HG02759 (cell line): ENCODE results near the gene PRKCE.

Experiments used
- ATAC-seq: cut with Tn5 transposase; IDR thresholded peaks from one replicate; pipeline ENCODE4 v1.9.1; 2021; ENCODE audit warnings: mild to moderate bottlenecking, moderate library complexity; ENCODE audit not compliant: unreplicated experiment

Gene PRKCE

DNA sequence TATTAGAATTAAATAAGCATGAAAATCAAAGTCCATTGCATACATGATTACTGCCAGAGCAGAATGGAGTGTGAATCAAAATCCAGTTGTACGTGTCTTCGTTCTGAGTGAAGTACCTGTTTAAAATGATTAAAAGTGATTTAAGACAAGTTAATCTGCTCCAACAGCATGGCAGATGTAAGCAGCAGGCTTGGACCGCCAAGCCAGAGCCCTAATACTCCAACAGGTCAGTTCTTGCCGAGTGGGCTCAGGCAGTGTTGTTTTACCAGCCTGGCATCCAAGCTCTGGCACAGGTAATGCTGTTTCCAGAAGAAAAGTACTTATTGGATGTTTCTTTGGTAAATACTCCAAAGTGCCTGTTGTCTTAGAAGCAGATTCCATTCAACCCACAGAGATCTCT, 474.3 kb downstream of the PRKCE start:
- no peak for ATAC-seq

DNA sequence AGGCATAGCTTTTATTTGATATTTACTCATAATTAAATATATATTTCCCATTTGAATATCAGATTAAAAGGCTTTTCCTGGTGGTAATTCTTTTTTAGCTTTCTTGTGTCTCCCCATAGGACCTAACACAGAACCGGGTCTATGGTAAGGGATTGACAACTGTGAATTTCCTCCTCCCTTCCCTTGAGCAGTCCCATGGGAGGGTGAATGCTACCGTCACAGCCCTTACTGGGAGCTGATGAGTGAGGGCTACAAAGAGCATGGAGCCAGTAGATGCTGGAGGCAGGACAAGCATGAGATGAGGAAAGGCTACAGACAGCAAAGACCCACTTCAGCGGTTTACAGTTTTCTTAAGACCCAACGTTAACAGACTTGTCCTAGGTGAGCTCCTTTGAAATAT, 475.1 kb downstream of the PRKCE start:
- ATAC-seq = no peak

DNA sequence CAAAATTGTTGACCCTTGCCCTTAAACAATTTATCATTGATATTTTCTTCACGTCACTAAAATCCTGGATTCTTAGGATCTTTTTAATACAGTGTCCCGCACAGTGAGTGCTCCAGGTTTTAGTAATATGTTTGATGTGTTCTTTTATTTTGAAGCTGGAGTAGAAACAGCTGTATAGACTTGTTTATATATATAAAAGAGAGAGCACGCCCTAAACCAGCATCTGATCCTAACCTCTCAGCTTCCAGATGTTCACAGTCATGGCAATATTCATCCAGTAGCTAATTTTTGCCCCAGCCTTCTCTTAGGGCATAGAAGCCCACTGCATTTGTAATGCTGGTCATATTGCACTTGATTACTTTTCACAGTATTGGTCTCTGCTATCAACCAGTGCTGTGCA, 475.7 kb downstream of the PRKCE start:
- no peak for ATAC-seq

DNA sequence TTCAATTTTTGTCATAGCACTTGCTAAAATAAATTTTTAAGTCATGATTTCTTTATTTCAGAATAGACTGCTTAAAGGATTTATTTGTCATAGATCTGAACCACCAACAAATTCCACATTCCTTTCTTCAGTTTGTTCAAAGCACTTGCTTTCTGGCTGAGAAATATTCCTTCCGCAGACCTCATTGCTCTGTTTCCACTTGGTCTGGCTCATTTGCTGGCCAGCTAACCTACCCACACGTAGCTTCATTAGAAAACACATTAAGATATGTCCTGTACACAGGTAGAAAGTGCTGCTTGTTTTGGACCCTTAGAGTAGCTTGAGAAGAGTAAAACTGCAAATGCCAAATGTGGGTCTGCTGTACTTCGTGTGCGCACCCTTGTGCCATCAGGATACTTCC, 479.0 kb downstream of the PRKCE start:
- ATAC-seq = no peak

DNA sequence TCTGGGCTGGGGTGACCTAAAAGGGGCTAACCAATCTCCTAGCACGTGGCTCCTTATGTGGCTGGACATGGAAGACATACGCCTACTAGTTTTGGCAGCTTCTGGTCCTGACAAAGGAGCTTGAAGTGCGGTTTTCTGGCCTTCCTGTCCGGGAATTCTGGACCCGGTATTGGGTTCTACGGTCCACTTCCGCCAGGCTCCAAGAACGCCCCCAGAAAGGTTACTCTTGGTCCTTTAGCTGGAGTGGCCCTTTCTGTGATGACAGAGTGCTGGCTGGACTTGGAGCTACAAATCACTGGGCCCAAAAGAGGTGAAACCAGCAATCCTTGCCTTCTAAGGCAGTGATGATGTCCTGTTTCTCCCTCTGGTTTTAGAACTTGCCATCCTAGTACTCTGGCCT, 481.5 kb downstream of the PRKCE start:
- no peak for ATAC-seq

DNA sequence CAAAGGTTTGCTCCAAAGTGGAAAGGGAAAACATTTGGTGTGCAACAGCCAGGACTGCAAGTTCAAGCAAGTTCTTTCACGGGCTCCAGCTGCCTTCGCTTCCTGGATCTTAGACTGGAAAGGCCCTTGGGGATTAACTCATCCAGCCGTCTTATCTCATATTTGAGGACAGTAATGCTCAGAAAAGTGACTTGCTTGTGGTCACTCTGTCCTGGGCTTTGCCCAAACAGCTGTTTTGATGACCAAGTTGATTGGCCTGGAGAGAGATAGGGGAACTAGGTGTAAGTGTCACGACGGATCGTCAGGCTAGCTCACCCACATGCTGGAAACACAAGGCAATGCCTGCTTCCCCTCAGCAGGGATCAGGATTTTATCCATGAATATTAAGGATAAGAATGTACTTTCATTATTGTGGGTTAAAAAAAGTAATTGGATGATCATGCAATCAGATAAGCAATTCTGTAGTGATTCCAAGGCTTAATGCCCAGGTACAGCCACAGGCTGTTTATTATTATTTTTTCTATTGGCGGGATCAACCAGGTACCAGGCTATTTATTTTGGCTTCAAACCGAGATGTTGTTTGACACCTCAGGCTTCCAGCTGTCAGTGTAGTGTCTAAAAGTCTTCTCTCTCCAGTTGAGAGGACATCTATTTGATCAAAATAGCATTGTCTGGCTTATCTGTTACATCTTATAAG, 483.2 kb downstream of the PRKCE start:
- no peak for ATAC-seq

DNA sequence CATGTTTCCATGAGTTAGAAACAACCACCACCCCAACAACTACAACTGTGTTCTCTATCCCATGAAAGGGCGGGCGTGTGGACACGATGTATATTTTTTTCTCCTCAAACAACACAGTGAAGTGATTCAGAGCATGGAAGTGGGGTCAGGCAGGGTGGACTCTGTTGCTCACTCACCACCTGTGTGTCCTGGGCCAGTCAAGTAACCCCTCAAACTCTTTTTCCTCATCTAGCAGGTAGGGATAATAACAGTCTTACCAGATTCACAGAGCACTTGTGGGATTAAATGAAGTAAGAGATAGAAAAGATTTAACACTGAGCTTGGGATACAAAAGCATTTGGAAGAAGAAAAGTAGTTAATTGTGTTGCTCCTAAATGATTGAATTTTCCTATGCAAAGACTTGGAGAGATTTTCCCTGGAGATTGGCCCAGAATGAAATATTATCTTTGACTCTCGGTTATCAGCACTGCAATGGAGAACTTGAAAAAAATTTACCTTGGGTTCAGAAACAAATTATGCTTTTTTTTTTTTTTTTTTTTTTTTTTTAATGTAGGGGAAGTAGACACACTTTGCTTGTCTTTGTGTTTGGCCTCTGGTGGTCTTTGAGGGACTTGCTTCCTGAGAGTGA, 483.9 kb downstream of the PRKCE start:
- no peak for ATAC-seq

DNA sequence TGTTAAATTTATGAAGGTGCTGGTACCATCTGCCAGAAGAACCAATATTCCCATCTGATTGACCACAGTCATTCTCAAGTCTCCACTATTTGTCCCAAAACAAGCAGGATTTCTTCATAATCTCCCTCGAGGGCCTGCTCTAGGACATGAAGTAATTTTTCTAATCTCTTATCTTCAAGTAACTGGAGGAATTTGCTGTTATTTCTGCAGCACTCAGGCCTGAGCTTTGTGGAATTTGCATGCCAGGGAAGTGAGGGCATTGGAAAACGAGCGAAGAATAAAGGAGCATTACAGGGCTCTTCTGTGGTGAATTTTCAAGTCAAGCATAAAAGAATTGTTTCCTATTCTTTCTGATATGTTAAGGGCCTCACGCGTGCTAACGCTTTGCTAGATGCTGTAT, 484.5 kb downstream of the PRKCE start:
- no peak for ATAC-seq

DNA sequence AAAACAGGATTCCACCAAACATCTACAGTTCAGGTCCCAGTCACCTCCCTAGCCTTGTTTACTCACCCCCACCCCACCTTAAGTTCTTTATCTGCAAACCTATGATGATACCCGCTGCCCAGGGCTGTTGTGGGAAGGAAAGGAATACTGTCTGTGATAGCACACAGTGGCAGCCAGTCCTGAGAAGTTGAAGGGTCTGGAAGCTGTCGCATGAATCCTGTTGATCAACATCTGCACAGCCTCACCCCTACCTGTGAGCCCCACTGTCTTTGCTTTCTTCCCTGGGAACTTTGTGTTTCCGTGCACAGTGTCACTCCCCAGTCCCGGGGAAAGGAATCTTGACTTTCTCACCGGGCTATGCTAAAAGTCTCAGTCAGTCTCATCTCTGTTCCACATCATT, 485.0 kb downstream of the PRKCE start:
- ATAC-seq = no peak

DNA sequence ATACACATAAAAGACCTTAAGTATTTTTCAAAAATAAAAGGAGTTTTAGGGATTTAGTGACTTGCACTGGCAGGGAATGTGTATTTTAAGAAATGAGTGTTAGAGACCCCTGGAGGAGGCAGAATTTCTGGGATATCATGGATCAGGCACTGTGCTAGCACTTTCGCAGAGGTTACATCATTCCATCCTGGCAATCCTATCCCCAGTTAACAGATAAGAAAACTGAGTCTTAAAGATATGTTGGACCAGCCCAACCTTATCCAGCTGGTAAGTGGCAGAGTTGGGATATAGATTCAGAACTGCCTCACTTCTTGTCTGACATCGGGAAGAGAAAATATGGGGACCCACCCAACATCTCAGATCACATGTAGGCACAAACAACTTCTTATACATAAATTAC, 485.5 kb downstream of the PRKCE start:
- no peak for ATAC-seq

DNA sequence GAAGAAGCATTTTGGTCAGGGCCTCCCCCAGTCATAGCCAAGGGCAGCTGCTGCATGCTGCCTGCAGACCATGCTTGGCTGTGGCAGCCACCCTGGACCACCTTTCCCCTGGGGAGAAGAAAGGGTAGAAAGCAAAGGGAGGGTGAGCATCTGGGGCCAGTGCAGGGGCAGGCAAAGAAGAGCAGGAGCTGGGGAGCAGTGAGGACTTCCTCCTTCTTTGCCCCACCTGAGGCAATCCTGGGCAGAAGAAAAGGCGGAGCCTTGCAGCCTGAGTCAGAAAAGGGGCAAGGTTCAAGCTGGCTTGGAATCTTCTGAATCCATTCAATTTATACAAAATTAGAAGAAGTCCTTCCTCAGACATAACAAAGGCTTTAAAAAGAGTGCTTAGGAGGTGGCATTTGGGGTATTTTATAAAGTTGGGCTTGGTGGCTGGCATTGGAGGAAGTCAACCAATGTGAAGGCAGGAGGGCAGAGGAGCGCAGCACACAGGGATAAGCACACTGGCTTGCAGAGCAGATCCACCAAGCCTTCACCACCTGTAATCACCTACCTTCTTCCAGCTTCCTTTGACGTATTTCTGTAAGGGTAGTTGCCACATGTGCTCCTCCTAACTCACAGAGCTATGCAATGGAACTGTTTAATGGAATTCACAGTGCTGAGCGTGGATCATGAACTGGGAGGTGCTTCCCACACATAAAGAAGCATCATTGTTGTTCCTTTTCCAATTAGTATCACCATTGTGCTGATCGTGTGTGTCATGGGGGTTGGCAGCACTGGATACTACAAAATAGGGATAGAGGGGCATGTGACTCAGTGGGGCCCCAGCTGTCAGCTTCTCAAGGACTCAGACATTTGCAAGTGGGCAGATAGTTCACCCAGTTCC, 491.3 kb downstream of the PRKCE start:
- no peak for ATAC-seq

DNA sequence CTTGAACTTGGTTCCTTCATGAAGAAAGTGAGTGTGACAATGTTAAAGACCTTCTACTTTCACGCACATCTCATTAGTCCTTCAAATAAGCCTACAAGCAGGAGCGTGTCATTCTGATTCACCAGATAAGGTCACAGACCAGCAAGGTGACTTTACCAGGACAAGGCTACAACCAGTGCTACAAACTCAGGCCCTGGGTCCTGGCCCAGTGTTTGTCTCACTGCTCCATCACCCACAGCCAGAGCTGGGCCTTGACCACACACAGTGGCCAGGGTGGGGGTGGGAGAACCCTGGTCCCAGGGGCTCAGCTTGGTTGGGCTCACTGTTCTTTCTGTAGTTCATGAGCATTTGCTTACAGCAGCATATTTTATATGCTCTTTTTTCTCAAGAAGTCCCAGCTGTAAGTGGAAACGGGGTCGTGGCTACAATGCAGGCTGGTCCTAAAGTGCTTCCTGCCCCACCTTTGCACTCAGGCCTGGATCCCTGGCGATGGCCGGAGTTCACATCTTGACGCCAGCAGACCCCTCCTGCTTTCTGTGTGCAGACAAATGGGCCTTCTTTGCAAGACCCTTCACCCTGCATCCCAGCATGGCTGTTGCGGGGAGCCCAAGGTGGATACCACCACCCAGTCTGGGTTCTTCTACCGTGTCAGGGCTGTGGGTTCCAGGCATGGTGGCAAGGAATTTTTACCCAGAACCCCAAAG, 492.1 kb downstream of the PRKCE start:
- ATAC-seq = no peak

DNA sequence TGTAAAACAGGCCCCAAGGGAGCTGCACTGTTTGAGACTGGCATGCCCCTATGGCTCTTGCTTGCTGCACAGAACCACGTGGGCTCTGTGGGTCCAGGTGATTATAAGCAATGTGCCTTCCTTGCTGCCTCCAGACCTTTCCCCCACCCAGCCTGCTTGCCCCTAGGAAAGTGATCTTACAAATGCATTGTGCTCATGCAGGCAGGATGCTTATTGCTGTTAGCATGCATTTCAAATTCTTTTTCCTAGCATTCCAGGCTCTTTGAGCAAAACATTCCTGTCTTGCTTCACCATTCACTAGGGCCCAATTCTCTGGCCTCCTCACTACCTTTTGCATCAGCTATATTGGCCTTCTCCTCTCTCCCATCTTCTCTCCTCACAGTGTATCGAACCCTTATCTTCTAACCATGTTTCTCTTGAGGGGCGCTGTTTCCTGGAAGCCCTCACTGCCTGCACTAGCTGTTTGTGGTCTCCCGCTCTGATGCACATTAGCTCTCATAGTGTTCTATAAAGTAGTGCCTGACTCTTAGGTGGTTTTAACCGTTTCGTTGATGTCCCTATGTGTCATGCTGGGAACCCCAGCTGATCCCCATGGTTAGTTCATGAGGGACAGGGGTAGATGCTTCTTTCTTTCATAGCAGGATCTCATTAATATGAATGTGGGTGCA, 492.8 kb downstream of the PRKCE start:
- ATAC-seq = no peak

DNA sequence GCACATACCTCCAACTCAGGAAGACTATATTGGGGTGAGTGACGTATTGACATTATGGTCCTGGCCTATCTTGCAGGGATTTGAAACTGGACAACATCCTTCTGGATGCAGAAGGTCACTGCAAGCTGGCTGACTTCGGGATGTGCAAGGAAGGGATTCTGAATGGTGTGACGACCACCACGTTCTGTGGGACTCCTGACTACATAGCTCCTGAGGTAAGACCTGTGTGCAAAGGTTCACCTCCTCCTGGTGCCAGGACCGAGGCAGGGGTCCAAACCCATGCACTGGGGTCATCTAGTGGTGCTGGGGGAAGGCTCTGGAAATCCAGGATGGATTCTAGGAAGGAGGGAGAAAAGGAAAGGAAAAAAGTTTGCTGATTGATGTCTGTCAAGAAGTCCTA, 493.5 kb downstream of the PRKCE start:
- ATAC-seq = no peak

DNA sequence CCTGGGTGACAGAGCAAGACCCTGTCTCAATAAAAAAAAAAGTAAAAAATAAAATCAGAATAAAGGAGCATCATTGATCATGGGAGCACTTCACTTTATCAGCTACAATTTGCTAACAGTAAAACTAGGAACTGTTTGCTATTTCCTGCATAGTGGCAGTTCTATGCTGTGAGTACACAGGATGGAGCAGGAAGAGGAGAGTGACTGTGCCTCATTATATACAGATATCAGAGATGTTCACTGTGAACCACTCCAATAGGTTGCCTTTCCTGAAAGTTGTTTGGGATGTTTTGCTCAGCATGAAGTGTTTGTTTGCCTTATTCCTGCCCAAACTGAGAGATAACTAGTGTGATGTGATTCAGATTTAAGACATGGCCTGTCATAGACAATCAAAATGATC, 494.4 kb downstream of the PRKCE start:
- no peak for ATAC-seq

DNA sequence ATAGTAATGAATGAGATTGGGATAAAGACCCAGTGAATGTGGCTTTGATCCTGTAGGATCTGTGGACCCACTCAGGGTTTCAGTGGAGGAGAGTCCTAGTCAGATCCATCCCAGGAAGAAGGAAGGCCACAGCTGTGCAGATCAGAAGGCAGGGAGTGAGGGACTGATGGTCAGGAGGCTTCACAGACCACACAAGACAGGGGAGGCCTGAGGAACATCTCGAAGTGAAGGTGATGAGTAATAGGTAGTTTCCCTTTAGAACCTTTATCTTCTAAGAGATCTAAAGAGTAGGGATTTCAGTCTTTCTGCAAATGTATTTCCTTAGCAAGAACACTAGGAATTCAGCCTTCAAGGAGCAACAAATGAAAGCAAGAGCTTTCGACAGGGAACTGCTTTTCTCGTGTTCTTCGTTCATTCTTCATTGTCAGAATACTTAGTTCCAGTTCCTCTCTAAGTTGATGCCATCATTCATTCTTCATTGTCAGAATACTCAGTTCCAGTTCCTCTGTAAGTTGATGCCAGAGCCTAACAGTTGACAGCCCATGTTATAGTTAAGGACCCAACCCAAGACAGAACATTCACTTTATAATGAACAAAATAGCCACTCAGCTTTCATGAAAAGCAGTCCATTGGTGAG, 495.5 kb downstream of the PRKCE start:
- no peak for ATAC-seq

DNA sequence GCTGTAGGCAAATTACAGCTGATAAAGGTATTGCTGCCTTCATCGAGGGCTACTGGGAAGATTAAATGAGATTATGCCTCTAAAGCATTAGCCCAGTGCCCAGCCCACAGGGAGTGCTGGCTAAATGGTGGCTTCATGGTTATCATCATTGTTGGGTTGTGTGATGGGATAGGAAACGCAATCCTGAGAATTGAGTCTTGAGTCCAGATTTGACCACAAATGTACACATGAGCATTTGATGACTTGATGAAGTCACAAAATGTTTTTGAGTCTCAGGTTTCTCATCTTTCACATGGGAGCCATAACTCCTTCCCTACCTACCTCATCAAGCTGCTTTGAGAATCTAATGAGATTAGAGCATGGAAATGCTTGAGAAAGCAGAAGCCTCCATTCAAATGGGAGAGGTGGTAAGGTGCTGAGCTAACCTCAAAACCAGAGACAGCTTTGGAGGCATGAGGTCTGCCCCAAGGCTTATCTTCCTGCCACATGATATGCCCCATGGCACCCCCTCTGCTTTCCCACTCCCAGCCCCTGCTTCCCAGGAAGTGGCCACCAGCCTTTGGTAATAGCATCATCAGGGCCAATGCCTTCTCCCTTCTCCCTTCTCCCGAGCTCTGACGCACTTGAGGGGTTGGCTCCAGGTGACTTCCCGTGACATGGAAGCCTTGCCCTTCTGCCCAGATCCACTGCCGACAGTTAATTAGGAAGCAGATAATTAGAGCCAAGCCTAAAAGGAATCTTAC, 496.3 kb downstream of the PRKCE start:
- ATAC-seq = no peak

DNA sequence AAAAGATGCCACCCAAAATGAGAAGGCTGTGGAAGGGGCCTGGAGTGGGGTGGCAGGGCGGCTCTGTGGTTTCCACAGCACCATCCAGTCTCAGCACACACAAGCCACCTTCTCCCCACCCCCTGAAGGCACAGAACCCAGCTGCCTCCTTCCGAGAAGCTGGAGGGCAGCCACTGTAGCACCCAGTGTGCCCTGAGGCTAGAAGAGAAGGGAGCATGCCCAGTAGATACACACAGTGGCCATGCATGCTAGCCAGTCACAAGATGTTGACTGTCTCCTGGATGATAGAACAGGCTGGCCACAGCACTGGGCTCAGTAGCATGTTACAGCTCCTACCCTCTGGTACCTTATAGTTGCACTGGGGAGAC, 496.9 kb downstream of the PRKCE start:
- ATAC-seq = no peak

DNA sequence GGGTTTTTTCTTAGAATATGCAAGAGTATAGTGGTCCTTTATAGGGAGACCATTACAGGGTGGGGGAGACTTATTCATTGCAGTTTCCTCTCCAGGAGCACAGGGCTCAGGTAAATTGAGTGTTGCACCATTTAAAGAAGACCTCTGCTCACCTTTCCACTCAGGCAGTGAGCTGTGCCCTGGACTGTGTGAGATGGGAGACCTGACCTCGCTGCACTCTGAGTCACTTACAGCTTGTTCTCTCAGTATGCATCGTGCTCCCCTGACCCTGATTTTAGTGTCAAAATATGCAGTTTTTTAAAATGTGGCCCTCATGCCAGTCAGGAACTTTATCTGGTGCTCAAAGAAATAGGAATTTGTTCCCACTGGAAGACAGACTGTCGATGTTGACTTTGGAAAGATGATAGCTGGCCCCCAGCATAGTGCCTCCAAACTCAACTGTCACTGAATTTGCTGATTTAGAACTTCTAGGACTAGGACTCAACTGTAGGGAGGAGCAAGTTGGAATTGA, 499.0 kb downstream of the PRKCE start:
- no peak for ATAC-seq

DNA sequence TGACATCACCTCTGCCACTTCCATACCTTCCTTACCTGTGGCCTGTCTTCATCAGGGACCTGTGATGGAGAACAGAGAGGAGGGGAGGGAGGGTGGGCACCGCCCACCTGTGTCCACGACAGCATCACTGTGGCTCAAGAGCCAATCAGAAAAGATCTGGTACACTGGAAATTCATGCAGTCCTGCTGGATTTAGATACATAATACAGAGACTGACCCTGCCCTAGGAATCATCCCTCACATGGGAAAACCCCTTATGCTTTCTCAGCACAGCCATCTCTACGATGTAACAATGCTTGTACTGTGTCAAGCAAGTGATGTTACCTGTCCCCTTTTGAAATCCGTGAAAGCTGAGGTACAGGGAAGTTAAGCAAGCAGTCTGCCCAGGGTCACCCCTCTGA, 500.1 kb downstream of the PRKCE start:
- no peak for ATAC-seq
